RWPE1 (cell line): ENCODE data around the gene LHFPL3.

ENCODE experiments used
- CTCF ChIA-PET: fragments of 350-600 bp; sonication (Branson Sonifier 250); formaldehyde crosslinking; extraction: SDS; loops from one replicate; lab custom pipeline; 2021; lab: Yijun Ruan, JAX
- POLR2A ChIA-PET: fragments of 400-600 bp; formaldehyde crosslinking; extraction: SDS; loops from one replicate; lab custom pipeline; 2020; ENCODE audit warnings: antibody characterized with exemption; ENCODE audit not compliant: low non-redundant PET; lab: Yijun Ruan, JAX
- DNase-seq: peaks from one replicate; pipeline ENCODE4 v3.0.0; 2012; ENCODE audit warnings: low spot score
- H3K27ac ChIP-seq: fragments of 450-650 bp; 2 replicates; pipeline ENCODE4 v1.5.1; 2017
- CTCF ChIP-seq: fragments of 450-650 bp; conservative IDR thresholded peaks from 2 replicates; pipeline ENCODE4 v1.5.1; 2017; ENCODE audit warnings: low read depth, mild to moderate bottlenecking

LHFPL3 gene

GRCh38 chr7:104950754-104951153 lies 622.4 kb downstream of the LHFPL3 start:
- TF ChIP-seq CTCF: no peak
- ChIA-PET POLR2A (no interaction called here), CTCF (interaction anchor here (0.8 kb wide), 1 partner anchor 129 kb away, joined by 7 read pairs; no protein-coding TSS in a partner anchor)
- no peak overlapping the region for H3K27ac ChIP-seq
- no peak for DNase-seq

GRCh38 chr7:104951546-104951945 lies 623.1 kb downstream of the LHFPL3 start:
- no peak for TF ChIP-seq CTCF
- DNase-seq: no peak
- ChIA-PET POLR2A (no interaction called here), CTCF (no interaction called here)
- H3K27ac ChIP-seq: no peak overlapping the region

GRCh38 chr7:104955276-104955675 lies 626.9 kb downstream of the LHFPL3 start:
- TF ChIP-seq CTCF: no peak
- ChIA-PET POLR2A (no interaction called here), CTCF (interaction anchor here (1.0 kb wide), 1 partner anchor 26 kb away, joined by 6 read pairs; no protein-coding TSS in a partner anchor)
- H3K27ac ChIP-seq: no peak overlapping the region
- DNase-seq: no peak
